GM12801 (cell line): Measurements from ENCODE around the gene MAML2.

ENCODE experiments used
- CTCF ChIP-seq: IDR thresholded peaks from one replicate; pipeline ENCODE4 v1.5.1; 2011; ENCODE audit warnings: control low read depth; ENCODE audit not compliant: insufficient read length; ENCODE audit errors: extremely low read depth

MAML2 gene

GRCh38 chr11:96357794-96358193 is 14.8 kb upstream of the MAML2 start:
- TF ChIP-seq CTCF = no peak

GRCh38 chr11:96356848-96357247 is 13.9 kb upstream of the MAML2 start:
- TF ChIP-seq CTCF = no peak

- no peak for TF ChIP-seq CTCF
These were observed 708 bp downstream of the MAML2 start for GRCh38 chr11:96342014-96342960.

- no peak for TF ChIP-seq CTCF
These were observed 1.6 kb downstream of the MAML2 start for GRCh38 chr11:96341211-96342013.

- TF ChIP-seq CTCF = no peak
These were observed 2.5 kb downstream of the MAML2 start for GRCh38 chr11:96340555-96340885.

- no peak for TF ChIP-seq CTCF
These were observed 3.1 kb downstream of the MAML2 start for GRCh38 chr11:96339706-96340554.
